Activated T-cell treated with anti-CD3 and anti-CD28 coated beads for 24 hours (primary cell): ENCODE results near the gene CAMTA1.

Source experiments
- DNase-seq: peaks from one replicate; pipeline ENCODE4 v3.0.0-alpha.2; 2020; ENCODE audit warnings: low read depth

CAMTA1 gene

GRCh38 chr1:7477593-7477992 is 692.3 kb downstream of the CAMTA1 start:
- no peak for DNase-seq

- DNase-seq, result no peak
Observed at GRCh38 chr1:7478142-7478790, 693.0 kb downstream of the CAMTA1 start.

- DNase-seq, result no peak
Observed at GRCh38 chr1:7478809-7479499, 693.7 kb downstream of the CAMTA1 start.

GRCh38 chr1:7479571-7479970 is 694.3 kb downstream of the CAMTA1 start:
- DNase-seq, result no peak

GRCh38 chr1:7481194-7481593 is 695.9 kb downstream of the CAMTA1 start:
- no peak for DNase-seq

- DNase-seq, result no peak
Observed at GRCh38 chr1:7482077-7482476, 696.8 kb downstream of the CAMTA1 start.

GRCh38 chr1:7482772-7483495 is 697.7 kb downstream of the CAMTA1 start:
- no peak for DNase-seq

GRCh38 chr1:7483634-7484383 is 698.6 kb downstream of the CAMTA1 start:
- no peak for DNase-seq

- no peak for DNase-seq
Observed at GRCh38 chr1:7485086-7485780, 700.0 kb downstream of the CAMTA1 start.

- no peak for DNase-seq
Observed at GRCh38 chr1:7485826-7486225, 700.6 kb downstream of the CAMTA1 start.

- no peak for DNase-seq
Observed at GRCh38 chr1:7487766-7488474, 702.7 kb downstream of the CAMTA1 start.

GRCh38 chr1:7488475-7488842 is 703.2 kb downstream of the CAMTA1 start:
- no peak for DNase-seq

- DNase-seq, result no peak
Observed at GRCh38 chr1:7489586-7489985, 704.3 kb downstream of the CAMTA1 start.

GRCh38 chr1:7490576-7490975 is 705.3 kb downstream of the CAMTA1 start:
- DNase-seq, result no peak

GRCh38 chr1:7491109-7491817 is 706.0 kb downstream of the CAMTA1 start:
- no peak for DNase-seq

GRCh38 chr1:7491818-7492173 is 706.5 kb downstream of the CAMTA1 start:
- no peak for DNase-seq

GRCh38 chr1:7493711-7494454 is 708.6 kb downstream of the CAMTA1 start:
- no peak for DNase-seq

GRCh38 chr1:7495962-7496361 is 710.7 kb downstream of the CAMTA1 start:
- no peak for DNase-seq

GRCh38 chr1:7497107-7497637 is 711.9 kb downstream of the CAMTA1 start:
- no peak for DNase-seq
